WTC11 (cell line): ENCODE measurements around the gene CHML. TPM values are rescaled to one million over a fixed set of nuclear protein-coding genes. Genes with fewer than 3 reads are reported as not detected.

Experiments
- ATAC-seq: fragments of 200-7000 bp; cut with Tn5 transposase; 2 replicates; pipeline ENCODE4 v1.10.0; 2021; ENCODE audit warnings: mild to moderate bottlenecking, moderate library complexity
- CTCF ChIA-PET: fragments of 300-600 bp; sonication (Branson Sonifier 250); formaldehyde crosslinking; loops from one replicate; lab custom pipeline; 2021; ENCODE audit warnings: antibody characterized with exemption; lab: Charles Lee
- POLR2A ChIA-PET: fragments of 350-600 bp; sonication (Branson Sonifier 250); formaldehyde crosslinking; loops from one replicate; lab custom pipeline; 2021; ENCODE audit warnings: antibody characterized with exemption; lab: Charles Lee
- DNase-seq: peaks from one replicate; pipeline ENCODE4 v3.0.0; 2021; ENCODE audit warnings: low spot score
- H3K27ac Mint-ChIP-seq: 2 replicates; pipeline ENCODE4 v1.8.0; 2021; ENCODE audit warnings: mixed read lengths
- H3K27me3 Mint-ChIP-seq: 2 replicates; pipeline ENCODE4 v1.8.0; 2021; ENCODE audit warnings: low read depth, mild to moderate bottlenecking, moderate library complexity, mixed read lengths
- H3K36me3 Mint-ChIP-seq: 2 replicates; pipeline ENCODE4 v1.8.0; 2021; ENCODE audit warnings: mixed read lengths
- H3K4me1 Mint-ChIP-seq: 2 replicates; pipeline ENCODE4 v1.8.0; 2022; ENCODE audit warnings: mixed read lengths
- H3K4me3 Mint-ChIP-seq: 2 replicates; pipeline ENCODE4 v1.8.0; 2021; ENCODE audit warnings: mild to moderate bottlenecking, moderate library complexity, mixed read lengths
- H3K9me3 Mint-ChIP-seq: 2 replicates; pipeline ENCODE4 v1.8.0; 2021; ENCODE audit warnings: mixed read lengths
- ATF1 ChIP-seq: sonication (generic); formaldehyde crosslinking; IDR thresholded peaks from 2 replicates; pipeline ENCODE4 v1.8.1; 2023; ENCODE audit warnings: mild to moderate bottlenecking, moderate library complexity, missing genetic modification reagents
- E2F1 ChIP-seq: sonication (generic); formaldehyde crosslinking; IDR thresholded peaks from 2 replicates; pipeline ENCODE4 v1.8.0; 2022; ENCODE audit warnings: mild to moderate bottlenecking, missing genetic modification reagents
- E2F5 ChIP-seq: sonication (generic); formaldehyde crosslinking; IDR thresholded peaks from 2 replicates; pipeline ENCODE4 v1.8.1; 2022; ENCODE audit warnings: mild to moderate bottlenecking, moderate library complexity, missing genetic modification reagents
- GRHL2 ChIP-seq: fragments of 250-450 bp; sonication (Bioruptor Pico); IDR thresholded peaks from 2 replicates; pipeline ENCODE4 v1.8.0; 2022; ENCODE audit warnings: mild to moderate bottlenecking, moderate library complexity; ENCODE audit not compliant: insufficient replicate concordance, severe bottlenecking
- MLX ChIP-seq: sonication (generic); formaldehyde crosslinking; IDR thresholded peaks from 2 replicates; pipeline ENCODE4 v1.8.1; 2023; ENCODE audit warnings: mild to moderate bottlenecking, missing genetic modification reagents, moderate library complexity
- NR1H2 ChIP-seq: sonication (generic); formaldehyde crosslinking; IDR thresholded peaks from 2 replicates; pipeline ENCODE4 v1.9.0; 2021; ENCODE audit warnings: mild to moderate bottlenecking, moderate library complexity, missing genetic modification reagents
- PREB ChIP-seq: sonication (generic); formaldehyde crosslinking; IDR thresholded peaks from 2 replicates; pipeline ENCODE4 v1.8.1; 2022; ENCODE audit warnings: mild to moderate bottlenecking, missing genetic modification reagents, moderate library complexity, borderline replicate concordance
- RELA ChIP-seq: sonication (generic); formaldehyde crosslinking; IDR thresholded peaks from 2 replicates; pipeline ENCODE4 v1.8.1; 2022; ENCODE audit warnings: missing genetic modification reagents, mild to moderate bottlenecking, borderline replicate concordance
- RORB ChIP-seq: fragments of 250-450 bp; sonication (Bioruptor Pico); IDR thresholded peaks from 2 replicates; pipeline ENCODE4 v1.9.0; 2021; ENCODE audit warnings: mild to moderate bottlenecking
- SOX15 ChIP-seq: fragments of 250-450 bp; sonication (Bioruptor Pico); IDR thresholded peaks from 2 replicates; pipeline ENCODE4 v1.9.0; 2021; ENCODE audit warnings: mild to moderate bottlenecking
- TP53 ChIP-seq: sonication (generic); formaldehyde crosslinking; IDR thresholded peaks from 2 replicates; pipeline ENCODE4 v1.8.1; 2023; ENCODE audit warnings: mild to moderate bottlenecking, missing genetic modification reagents
- USF1 ChIP-seq: sonication (generic); formaldehyde crosslinking; IDR thresholded peaks from 2 replicates; pipeline ENCODE4 v1.8.0; 2022; ENCODE audit warnings: mild to moderate bottlenecking, missing genetic modification reagents
- ZNF121 ChIP-seq: sonication (generic); formaldehyde crosslinking; IDR thresholded peaks from 2 replicates; pipeline ENCODE4 v1.8.0; 2023; ENCODE audit warnings: missing genetic modification reagents
- ZNF281 ChIP-seq: sonication (generic); formaldehyde crosslinking; IDR thresholded peaks from 2 replicates; pipeline ENCODE4 v1.8.0; 2023; ENCODE audit warnings: mild to moderate bottlenecking, missing genetic modification reagents
- ZNF425 ChIP-seq: fragments of 250-450 bp; sonication (Bioruptor Pico); conservative IDR thresholded peaks from 2 replicates; pipeline ENCODE4 v1.9.0; 2021; ENCODE audit warnings: mild to moderate bottlenecking
- ZSCAN18 ChIP-seq: fragments of 250-450 bp; sonication (Bioruptor Pico); IDR thresholded peaks from 2 replicates; pipeline ENCODE4 v2.1.2; 2022; ENCODE audit warnings: mild to moderate bottlenecking, moderate library complexity
- total RNA-seq: library from RNA; stranded (reverse); gene quantifications from 3 replicates; pipeline ENCODE4 v1.2.3, GENCODE V29; 2021

Gene CHML
- total RNA-seq, 1 experiment from 2014 or later, result 53.5 TPM

GRCh38 chr1:241598249-241598648, 41.9 kb downstream of the CHML start:
- H3K27ac Mint-ChIP-seq, result no peak overlapping the region
- no peaks in the 10 kb centered on the region for H3K4me1 Mint-ChIP-seq
- H3K9me3 Mint-ChIP-seq, result no peaks in the 10 kb centered on the region
- no peak for DNase-seq
- no peak for ATAC-seq
- H3K4me3 Mint-ChIP-seq, result no peak overlapping the region
- H3K27me3 Mint-ChIP-seq, result no peaks in the 10 kb centered on the region
- ChIA-PET CTCF (no interaction called here), POLR2A (no interaction called here)
- no peak for TF ChIP-seq ATF1 (CRISPR knock-in tag)
- no peak for TF ChIP-seq RORB (CRISPR knock-in tag)
- no peak for TF ChIP-seq E2F5 (CRISPR knock-in tag)
- no peak for TF ChIP-seq RELA (CRISPR knock-in tag)
- no peak for TF ChIP-seq ZSCAN18 (CRISPR knock-in tag)
- TF ChIP-seq PREB, result no peak
- no peak for TF ChIP-seq GRHL2
- no peak for TF ChIP-seq MLX (CRISPR knock-in tag)
- no peak for TF ChIP-seq SOX15 (CRISPR knock-in tag)
- TF ChIP-seq ZNF425, result no peak
- no peak for TF ChIP-seq USF1 (CRISPR knock-in tag)
- no peak for TF ChIP-seq TP53 (CRISPR knock-in tag)
- peaks cover 9% of the 10 kb centered on the region; the same call in 1 of the 2 replicates for H3K36me3 Mint-ChIP-seq

GRCh38 chr1:241596633-241597032, 43.5 kb downstream of the CHML start:
- ChIA-PET CTCF (no interaction called here), POLR2A (no interaction called here)
- Mint-ChIP-seq H3K36me3 (peaks cover 3% of the 10 kb centered on the region; the same call in 1 of the 2 replicates), H3K4me1 (no peaks in the 10 kb centered on the region), H3K27ac (no peak overlapping the region), H3K9me3 (no peaks in the 10 kb centered on the region), H3K27me3 (no peaks in the 10 kb centered on the region), H3K4me3 (no peak overlapping the region)
- no peak for DNase-seq
- no peak for ATAC-seq
- TF ChIP-seq NR1H2 (CRISPR knock-in tag), result no peak

GRCh38 chr1:241593186-241593585, 47.0 kb downstream of the CHML start:
- peaks cover 3% of the 10 kb centered on the region; the same call in 1 of the 2 replicates for H3K36me3 Mint-ChIP-seq
- TF ChIP-seq ZNF281 (CRISPR knock-in tag) (no peak), E2F1 (CRISPR knock-in tag) (no peak), E2F5 (CRISPR knock-in tag) (no peak), ZNF121 (CRISPR knock-in tag) (no peak)

More at GRCh38 chr1:241593186-241593585, 47.0 kb downstream of the CHML start:
- DNase-seq (no peak), ATAC-seq (no peak)
- no peaks in the 10 kb centered on the region for H3K9me3 Mint-ChIP-seq
- no peak overlapping the region for H3K27ac Mint-ChIP-seq
- H3K4me3 Mint-ChIP-seq, result no peak overlapping the region
- CTCF ChIA-PET, result no interaction called here
- no peaks in the 10 kb centered on the region for H3K4me1 Mint-ChIP-seq
- no peaks in the 10 kb centered on the region for H3K27me3 Mint-ChIP-seq
- POLR2A ChIA-PET, result no interaction called here
